Measurements from ENCODE around the gene PILRA. TPM values are rescaled to one million over a fixed set of nuclear protein-coding genes. Genes with fewer than 3 reads are reported as not detected.

The PILRA gene
- total and polyA plus RNA-seq, 2 of the 13 experiments (the other 11 are each of a cell fraction or from before 2014, with no cell fraction given), result 0.13 to 1.3 TPM

DNA sequence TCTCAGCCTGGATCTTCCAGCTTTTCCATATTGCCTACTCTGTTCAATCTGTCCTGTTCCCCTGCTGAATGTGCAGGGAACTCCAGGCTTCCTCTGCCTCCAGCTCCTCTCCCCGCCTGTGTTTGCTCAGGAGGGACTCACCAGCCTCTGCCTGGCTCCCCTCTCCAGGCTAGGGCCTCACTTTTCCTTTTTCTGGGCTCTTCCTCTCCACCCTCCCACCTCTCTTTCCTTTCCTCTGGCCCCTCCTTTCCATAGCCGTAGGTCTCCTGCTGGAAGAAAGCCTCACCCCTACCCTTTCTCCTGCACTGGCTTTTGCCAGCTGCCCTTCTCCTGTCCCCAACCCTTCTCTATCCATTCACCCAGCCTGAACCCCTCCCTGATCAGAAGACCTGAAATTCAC lies 25.0 kb downstream of the PILRA start:
- ChIA-PET CTCF (ENCODE audit: low intra/inter-chr PET ratio, low total read pairs) (no interaction called here), POLR2A (interaction anchor here (1.4 to 2.4 kb wide), 2 partner anchors 16 to 30 kb away, joined by 4 to 10 read pairs; partner anchors contain the start of gene ZCWPW1)
- FAIRE-seq (no peak), DNase-seq (ENCODE audit: low spot score) (no peak), ATAC-seq (peak; percentile 33)
- intact Hi-C loops (cut with micrococcal nuclease; ENCODE audit: unreplicated experiment) (no loop called here), in situ Hi-C loops (cut with HindIII; ENCODE audit: extremely low pct_ligation_motif_present, low pct_unique_long_range_greater_than_20kb) (no loop called here)
- Histone ChIP-seq H4K20me1 (ENCODE audit: insufficient read depth, low read length) (no peaks in the 10 kb centered on the region), H3K4me3 (replicated peaks in 1 of 3; ENCODE audit: insufficient read depth in 1 of 3, low read depth in 2 of 3, low read length in 3 of 3) (no peak overlapping the region), H2AFZ (ENCODE audit: low read length) (no peak overlapping the region), H3K4me1 (ENCODE audit: insufficient read depth, low read length) (peaks cover 17% of the 10 kb centered on the region), H3K4me2 (ENCODE audit: low read depth, low read length) (0 out of 2 replicates have a peak overlapping the region, but pooled peaks have one; percentile 18), H3K27ac (ENCODE audit: extremely low read length, insufficient read depth, low read length) (no peak overlapping the region), H3K36me3 (replicated peaks in 1 of 2; ENCODE audit: control insufficient read depth in 1 of 2, insufficient read depth in 2 of 2, low read length in 2 of 2) (no peaks in the 10 kb centered on the region), H3K79me2 (ENCODE audit: insufficient read depth, low read length) (no peaks in the 10 kb centered on the region), H3K27me3 (ENCODE audit: control insufficient read depth in 1 of 2, insufficient read depth in 2 of 2, low read length in 2 of 2) (peaks cover 2 to 3% of the 10 kb centered on the region in 2 experiments; a peak in 2 of 5 replicates), H3K9me3 (ENCODE audit: low read length) (no peaks in the 10 kb centered on the region), H3K9ac (ENCODE audit: insufficient read depth, low read depth, low read length) (no peak overlapping the region)
- TF ChIP-seq, protein P1, sequence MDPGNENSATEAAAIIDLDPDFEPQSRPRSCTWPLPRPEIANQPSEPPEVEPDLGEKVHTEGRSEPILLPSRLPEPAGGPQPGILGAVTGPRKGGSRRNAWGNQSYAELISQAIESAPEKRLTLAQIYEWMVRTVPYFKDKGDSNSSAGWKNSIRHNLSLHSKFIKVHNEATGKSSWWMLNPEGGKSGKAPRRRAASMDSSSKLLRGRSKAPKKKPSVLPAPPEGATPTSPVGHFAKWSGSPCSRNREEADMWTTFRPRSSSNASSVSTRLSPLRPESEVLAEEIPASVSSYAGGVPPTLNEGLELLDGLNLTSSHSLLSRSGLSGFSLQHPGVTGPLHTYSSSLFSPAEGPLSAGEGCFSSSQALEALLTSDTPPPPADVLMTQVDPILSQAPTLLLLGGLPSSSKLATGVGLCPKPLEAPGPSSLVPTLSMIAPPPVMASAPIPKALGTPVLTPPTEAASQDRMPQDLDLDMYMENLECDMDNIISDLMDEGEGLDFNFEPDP (CRISPR knock-in tag; conservative IDR thresholded peaks at IDR 0.05), result 0 out of 2 replicates have a peak, but pooled peaks have one; percentile 17
- no peak for TF ChIP-seq MXD4 (CRISPR knock-in tag; IDR thresholded peaks at IDR 0.05)
- no peak for TF ChIP-seq RBM22 (optimal IDR thresholded peaks at IDR 0.05; ENCODE audit: low read length)
- TF ChIP-seq MEF2D (CRISPR knock-in tag; IDR thresholded peaks at IDR 0.05), result no peak
- TF ChIP-seq ZNF160 (CRISPR knock-in tag; IDR thresholded peaks at IDR 0.05), result no peak
- TF ChIP-seq EED (CRISPR knock-in tag; IDR thresholded peaks at IDR 0.05), result no peak
- TF ChIP-seq ATM (IDR thresholded peaks at IDR 0.05; ENCODE audit: borderline replicate concordance), result no peak
- TF ChIP-seq KDM1A (CRISPR knock-in tag; IDR thresholded peaks at IDR 0.05), result no peak
- no peak for TF ChIP-seq ZNF143 (CRISPR knock-in tag; IDR thresholded peaks at IDR 0.05)
- peak; percentile 60 for TF ChIP-seq ZSCAN25 (CRISPR knock-in tag; IDR thresholded peaks at IDR 0.05)
- TF ChIP-seq ZNF282 (IDR thresholded peaks at IDR 0.05; ENCODE audit: partially characterized antibody), result no peak
- no TSS peak for BruUV-seq (replicated peaks)
- WGBS (ENCODE audit: low lambda C conversion rate), result 0% methylated on average over 2 of the region's 2 CpGs

Measured in HepG2 (cell line).